ENCODE data around the gene KIT.

Gene KIT

DNA sequence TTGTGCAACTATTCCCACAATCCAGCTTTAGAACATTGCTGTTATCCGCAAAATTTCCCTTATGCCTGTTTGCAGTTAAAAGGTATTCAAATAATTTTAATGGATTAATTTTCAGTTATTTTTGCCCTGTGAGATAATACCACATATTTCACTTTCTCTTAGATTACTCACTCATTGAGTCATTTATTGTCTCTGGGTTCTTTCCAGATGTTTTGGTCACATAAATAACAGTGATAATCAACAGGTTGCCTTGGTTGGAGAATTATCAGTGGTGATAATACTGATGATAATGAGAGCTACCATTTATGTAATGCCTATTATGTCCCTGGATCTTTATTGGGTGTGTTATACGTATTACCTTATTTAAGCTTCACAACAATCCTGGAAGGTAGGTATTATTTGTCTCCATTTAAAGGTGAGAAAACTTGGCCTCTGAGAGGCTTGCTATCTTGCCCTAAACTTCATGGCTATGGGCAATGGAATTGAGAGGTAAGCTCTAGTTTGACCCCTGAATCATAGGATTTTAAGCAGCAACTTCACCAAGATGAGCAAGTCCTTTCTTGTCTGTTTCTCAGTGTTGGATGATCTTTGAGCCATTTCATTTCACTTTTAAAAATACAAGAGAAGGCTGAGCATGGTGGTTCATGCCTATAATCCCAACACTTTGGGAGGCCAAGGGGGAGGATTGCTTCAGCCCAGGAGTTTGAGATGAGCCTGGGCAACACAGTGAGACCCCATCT lies 87.4 kb downstream of the KIT start:
- no peak for DNase-seq (ENCODE audit: low read depth in 2 of 2)

DNA sequence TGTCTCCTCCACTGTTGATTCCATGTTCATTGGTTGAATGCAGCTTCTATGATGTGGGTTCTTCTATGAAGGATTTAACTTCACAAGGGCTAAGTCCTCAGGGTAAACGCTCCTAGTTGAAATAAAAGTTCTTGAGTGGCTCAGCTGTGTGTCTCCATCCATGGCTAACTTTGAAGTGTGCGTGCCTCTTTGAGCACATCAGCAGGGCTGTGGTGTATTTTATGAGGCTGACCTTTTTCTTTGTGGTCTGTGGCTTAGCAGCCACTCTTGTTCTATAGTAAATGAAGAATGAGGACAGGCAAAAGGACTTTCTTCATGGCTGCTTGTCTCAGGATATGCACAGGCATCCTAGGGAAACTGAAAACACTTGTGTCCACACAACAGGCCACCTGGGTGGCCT lies 88.5 kb downstream of the KIT start:
- DNase-seq (ENCODE audit: low read depth in 2 of 2): no peak

DNA sequence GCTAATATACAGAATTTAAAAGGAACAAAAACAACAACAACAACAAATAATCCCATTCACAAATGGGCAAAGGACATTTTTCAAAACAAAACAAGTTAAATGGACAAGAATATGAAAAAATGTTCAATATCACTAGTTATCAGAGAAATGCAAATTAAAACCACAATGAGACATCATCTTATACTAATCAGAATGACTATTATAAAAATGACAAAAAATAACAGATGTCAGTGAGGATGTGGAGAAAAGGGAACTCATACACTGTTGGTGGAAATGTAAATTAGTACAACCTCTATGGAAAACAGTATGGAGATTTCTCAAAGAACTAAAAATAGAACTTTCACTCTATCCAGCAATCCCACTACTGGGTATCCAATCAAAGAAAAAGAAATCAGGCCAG lies 92.6 kb downstream of the KIT start:
- DNase-seq (ENCODE audit: low read depth in 2 of 2): no peak

DNA sequence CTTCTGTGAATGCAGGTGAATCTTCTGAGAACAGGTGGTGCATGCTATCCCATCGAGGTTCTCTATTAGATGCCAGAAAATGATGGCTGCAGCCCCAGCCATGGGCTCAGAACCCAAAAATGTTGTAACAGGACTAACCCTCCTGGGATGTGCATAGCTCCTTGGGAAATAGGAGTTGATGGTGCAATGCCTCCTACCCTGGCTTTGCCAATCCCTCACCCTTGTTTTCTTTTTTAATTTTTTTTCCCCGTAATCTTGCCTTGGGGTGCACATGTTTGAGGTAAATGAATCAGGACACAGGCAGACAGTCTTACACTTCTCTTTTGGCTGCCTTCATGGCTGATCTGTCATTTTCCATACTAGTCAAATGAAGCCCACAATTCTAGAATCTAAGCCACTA lies 96.6 kb downstream of the KIT start:
- no peak for DNase-seq (ENCODE audit: low read depth in 2 of 2)

DNA sequence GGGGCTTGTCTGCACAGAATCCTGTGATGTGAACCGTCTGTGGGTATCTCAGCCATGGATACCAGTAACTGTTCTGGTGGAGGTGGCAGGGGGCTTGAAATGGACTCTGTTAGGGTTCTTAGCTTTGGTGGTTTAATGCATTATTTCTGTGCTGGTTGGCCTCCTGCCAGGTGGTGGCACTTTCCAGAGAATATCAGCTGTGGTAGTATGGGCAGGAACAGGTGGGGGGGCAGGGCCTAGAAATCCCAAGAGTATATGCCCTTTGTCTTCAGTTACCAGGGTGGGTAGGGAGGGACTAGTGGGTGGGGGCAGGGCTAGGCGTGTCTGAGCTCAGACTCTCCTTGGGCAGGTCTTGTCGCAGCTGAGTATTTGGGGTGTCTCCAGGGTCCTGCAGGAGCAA lies 106.7 kb downstream of the KIT start:
- no peak for DNase-seq (ENCODE audit: low read depth in 2 of 2)

DNA sequence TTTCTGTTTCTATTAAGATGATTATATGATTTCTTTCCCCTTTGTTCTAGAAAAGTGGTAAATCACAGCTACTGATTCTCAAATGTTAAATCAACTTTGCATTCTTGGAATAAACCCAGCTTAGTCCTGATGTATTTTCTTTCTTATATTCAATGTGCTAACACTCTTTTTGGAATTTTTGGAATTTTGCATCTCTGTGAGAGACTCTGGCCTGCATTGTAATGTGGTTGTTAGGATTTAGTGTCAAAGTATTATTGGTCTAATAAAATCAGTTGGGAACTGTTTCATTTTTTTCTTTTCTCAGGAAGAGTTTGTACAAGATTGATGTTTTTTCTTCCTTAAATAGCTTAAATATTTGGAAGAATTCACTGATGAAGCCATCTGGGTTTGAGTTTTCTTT lies 109.6 kb downstream of the KIT start:
- no peak for DNase-seq (ENCODE audit: low read depth in 2 of 2)

DNA sequence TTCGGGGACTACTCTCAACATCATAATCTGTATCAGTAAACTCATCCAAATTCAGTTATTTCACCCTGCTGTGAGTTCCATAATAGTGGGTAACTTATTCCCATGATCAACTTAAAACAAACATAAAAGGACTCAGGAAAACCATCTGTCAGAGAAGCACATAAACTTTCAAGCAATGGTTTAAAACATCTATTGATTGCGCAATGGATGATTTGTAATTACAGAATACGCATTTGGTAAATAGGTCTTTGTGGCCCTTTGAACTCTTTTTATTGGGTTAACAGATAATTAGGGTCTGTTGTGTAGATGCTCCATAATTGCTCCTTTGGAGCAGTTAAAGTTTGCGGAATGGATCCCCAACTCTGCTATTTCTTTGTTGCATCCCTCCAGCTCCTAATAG lies 115.3 kb downstream of the KIT start:
- DNase-seq (ENCODE audit: low read depth in 2 of 2): no peak

DNA sequence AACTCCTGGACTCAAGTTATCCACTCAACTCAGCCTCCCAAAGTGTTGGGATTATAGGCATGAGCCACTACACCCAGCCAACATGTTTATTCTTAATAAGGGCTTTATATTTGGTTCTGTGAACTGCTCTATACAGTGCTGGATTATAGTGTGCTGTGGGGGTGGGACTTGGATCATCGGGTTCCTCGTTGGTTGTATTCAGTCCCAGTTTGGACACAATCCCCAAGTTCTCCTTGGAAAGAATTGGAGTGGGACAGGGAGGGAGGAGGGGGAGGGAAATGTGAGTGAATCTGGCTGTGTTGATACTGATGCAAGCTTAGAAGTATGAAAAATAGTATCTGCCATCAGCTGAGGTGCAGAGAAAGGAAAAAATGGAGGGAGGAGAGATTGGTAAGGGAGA lies 121.3 kb downstream of the KIT start:
- DNase-seq (ENCODE audit: low read depth in 2 of 2): no peak

DNA sequence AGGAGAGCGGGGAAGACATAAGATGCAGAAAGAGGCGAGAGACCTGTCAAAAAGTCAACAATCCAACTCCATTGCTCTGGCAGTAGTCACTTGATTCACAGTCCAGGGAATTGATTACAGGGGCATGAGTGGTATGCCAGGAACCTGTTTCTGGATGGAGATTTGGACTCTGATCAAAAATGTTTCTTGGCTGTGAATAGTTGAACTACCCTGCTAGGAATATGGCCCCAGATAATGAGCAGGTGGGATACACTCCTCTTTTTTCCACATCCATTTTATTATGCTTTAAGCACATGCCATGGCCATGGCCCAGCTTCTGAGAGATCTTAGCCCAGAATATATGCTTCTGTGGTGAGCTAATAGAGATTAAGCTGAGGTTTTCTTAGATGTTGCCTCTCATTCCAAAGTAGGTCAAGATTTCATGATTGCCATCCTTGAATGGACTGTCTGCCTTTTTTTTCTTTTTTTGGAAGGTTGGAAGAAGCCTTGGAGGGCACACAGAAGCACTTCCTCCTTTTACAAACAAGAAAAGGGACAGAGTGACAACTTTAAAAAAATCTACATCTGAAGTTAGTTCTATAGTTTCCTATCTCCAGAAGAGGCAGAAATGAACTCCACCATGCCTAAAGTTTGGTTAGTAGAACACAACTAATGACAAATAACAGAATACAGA lies 121.9 kb downstream of the KIT start:
- DNase-seq (ENCODE audit: low read depth in 2 of 2): no peak

DNA sequence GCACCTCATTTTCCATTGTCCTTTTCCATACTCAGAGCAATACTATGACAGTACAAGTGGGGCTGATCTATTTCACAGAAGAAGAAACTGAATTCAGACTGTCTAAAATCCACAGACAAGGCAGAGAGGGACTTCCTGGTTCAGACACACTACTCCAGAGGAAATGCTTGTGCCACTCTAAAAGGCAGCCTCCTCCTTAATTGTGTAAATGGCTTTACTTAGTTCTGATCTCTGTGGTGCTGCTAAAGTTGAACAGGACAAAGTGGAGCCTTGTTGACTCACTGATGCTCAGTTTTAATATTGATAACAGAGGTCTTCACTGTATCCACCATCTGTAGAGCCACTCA lies 122.4 kb downstream of the KIT start:
- no peak for DNase-seq (ENCODE audit: low read depth in 2 of 2)

DNA sequence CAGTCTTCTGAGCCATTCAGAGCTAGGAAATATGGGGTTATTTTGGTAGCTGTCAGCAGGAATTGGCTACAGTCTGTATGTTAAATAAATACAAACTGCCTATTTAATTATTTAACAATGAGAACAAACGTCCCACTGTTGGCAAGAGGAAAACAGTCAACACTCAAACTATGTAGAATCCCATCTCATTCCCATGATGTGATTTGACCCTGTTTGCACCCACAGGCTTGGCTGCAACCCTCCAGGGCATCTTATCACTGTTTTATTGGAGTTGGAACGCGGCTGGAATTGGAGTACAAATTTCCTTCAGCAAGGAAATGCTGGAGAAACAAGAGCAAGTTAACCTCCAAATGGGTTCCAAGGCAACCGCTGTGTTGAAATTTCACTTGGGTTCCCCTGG lies 124.0 kb downstream of the KIT start:
- DNase-seq (ENCODE audit: low read depth in 2 of 2): no peak

DNA sequence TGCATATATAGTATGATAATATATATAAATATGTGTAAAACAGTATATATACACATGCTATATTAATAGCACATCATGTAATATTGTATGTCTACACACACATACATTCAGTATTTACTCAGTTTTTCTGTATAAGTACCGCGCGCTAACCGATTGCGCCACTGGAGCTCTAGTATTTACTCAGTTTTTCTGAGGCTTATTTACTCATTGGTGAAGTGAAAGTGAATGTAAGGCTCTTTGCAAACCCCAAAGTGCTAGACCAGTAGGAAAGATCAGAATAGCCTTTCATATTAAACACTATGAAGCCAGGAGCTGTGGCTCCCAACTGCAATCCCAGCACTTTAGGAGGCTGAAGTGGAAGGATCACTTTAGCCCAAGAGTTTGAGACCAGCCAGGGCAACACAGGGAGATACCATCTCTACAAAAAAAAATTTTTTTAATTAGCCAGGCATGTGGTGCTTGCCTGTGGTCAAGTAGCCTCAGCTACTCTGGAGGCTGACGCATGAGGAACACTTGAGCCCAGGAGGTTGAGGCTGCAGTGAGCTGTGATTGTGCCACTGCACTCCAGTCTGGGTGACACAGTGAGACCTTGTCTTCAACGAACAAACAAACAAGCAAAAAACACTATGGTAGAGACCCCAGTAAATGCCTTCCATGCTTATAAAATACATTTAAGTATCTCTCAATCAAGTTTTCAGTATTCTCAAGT lies 125.8 kb downstream of the KIT start:
- DNase-seq (ENCODE audit: low read depth in 2 of 2): no peak

DNA sequence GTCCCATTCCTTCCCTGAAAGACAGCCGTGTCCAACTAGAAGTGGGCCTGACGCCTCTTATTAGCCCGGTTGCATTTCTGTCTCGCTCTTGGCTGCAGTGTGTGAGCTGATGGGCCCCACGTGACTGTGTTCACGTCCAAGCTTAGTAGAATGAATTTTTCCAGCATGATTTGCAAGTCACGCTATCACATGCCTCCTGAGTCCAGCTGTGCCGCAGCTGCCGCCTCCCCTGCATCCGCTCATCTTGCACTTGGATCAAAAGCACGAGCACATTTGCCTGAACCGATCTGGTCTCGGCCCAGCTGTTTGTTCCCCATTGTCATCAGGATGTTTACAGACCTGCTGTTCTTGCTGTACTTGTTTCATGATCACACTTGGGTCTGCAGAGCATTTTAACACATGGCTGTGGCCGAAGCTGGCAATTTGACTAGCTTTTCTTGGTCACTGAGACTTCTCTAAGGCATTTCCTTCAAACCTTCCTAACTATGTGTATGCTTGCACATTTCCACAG lies 126.5 kb downstream of the KIT start:
- DNase-seq (ENCODE audit: low read depth in 2 of 2): no peak

All from activated CD8-positive, alpha-beta memory T cell treated with anti-CD3 and anti-CD28 coated beads for 4 hours (primary cell).